HG02884 (cell line): ENCODE data around the gene VAV2.
A peak's percentile ranks its signal among the peaks of the same experiment; 100 is the strongest.

Experiments
- ATAC-seq: cut with Tn5 transposase; IDR thresholded peaks from one replicate; pipeline ENCODE4 v1.9.1; 2021; ENCODE audit warnings: mild to moderate bottlenecking, moderate library complexity; ENCODE audit not compliant: unreplicated experiment

VAV2 gene

DNA sequence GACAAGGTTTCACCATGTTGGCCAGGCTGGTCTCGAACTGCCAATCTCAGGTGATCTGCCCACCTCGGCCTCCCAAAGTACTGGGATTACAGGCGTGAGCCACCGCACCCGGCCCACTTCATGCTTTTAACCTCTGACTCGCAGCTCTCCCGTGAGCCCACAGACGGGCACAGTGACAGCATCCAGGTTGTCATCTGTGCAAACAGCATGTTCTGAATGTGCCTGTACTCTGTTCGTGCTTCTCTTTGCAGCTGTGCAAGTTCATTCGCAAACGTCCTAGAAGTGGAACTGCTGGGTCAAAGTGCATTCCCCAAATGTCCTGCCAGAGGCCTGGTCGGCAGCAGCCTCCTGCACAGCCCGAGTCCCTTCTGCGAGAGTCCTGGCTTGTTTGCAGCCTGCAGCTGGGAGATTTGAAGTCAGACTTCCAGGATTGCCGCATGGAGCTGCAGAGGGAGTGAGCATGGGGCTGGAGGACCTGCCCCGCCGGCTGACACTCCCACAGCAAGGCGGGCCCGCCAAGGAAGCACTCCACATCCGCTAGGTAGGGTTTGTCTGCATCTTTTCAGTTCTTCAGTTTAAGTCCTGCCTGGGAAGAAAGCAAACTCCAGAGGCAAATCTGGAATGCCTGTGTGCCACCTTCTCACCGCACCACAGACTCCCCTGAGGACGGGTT lies 36.6 kb upstream of the VAV2 start:
- no peak for ATAC-seq

DNA sequence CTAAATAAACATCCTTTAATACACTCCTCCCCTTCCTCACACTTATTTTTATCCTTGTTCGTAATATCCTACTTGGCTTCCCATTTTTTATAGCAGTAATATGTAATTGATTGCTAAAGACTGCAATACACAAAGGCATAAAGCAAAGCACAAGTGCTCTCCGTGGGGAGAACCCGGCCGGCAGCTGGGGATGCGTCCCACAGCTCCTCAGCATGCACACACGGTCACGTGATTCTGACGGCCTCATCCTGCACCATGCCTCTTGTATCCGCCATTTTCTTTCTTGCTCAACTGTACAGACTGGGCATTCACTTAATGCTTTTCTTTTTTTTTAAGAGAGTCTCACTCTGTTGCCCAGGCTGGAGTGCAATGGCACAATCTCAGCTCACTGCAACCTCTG lies 36.0 kb upstream of the VAV2 start:
- no peak for ATAC-seq

DNA sequence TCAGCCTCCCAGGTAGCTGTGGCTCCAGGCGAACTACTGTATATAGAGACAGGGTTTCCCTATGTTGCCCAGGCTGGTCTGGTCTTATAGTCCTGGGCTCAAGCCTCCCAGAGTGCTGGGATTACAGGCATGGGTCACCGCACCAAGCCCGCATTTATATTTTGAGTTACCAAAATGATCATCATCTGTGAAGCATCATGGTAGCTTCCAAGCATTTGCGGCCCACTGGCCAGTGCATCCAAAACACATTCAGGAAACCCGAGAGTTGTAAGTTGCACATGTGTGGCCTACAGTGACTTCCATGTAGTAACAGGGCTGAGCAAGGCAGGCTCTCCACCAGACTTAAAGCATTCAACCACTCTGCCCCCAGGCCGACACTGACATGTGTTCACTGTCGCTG lies 35.4 kb upstream of the VAV2 start:
- ATAC-seq: no peak

DNA sequence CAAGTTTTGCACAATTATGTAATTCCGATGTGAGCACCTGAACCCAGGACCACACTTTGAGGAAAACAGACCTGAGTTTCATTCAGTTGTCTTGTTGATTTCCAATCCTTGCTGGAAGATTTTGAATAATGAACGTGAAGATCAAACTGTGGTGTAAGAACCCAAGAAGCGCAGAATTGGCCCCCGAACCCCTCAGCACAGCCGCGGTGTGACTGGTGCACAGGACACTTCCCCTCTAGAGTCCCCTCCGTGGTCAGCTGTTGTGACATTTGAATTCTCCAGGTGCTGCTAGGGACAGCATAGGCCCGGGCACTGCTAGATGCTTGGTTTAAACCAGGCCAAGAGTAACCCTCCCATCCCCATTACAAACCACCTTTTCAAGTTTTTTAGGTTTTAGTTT lies 34.9 kb upstream of the VAV2 start:
- ATAC-seq: no peak

DNA sequence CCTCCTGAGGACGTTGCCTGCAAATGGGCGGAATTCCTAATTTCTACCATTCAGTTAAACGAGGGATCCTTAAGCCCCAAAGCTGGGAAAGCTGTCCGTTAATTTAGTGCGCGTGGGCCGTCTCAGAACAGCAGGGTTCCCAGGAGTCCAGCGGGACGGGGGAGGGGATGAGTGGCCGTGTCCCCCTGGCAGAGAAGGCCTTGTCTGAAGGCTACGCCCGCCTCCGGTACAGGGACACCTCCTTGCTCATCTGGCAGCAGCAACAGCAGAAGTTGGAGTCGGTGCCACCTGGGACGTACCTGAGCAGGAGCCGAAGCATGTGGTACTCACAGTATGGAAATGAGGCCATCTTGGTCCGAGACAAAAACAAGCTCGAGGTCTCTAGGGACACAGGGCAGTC lies 34.5 kb upstream of the VAV2 start:
- no peak for ATAC-seq

DNA sequence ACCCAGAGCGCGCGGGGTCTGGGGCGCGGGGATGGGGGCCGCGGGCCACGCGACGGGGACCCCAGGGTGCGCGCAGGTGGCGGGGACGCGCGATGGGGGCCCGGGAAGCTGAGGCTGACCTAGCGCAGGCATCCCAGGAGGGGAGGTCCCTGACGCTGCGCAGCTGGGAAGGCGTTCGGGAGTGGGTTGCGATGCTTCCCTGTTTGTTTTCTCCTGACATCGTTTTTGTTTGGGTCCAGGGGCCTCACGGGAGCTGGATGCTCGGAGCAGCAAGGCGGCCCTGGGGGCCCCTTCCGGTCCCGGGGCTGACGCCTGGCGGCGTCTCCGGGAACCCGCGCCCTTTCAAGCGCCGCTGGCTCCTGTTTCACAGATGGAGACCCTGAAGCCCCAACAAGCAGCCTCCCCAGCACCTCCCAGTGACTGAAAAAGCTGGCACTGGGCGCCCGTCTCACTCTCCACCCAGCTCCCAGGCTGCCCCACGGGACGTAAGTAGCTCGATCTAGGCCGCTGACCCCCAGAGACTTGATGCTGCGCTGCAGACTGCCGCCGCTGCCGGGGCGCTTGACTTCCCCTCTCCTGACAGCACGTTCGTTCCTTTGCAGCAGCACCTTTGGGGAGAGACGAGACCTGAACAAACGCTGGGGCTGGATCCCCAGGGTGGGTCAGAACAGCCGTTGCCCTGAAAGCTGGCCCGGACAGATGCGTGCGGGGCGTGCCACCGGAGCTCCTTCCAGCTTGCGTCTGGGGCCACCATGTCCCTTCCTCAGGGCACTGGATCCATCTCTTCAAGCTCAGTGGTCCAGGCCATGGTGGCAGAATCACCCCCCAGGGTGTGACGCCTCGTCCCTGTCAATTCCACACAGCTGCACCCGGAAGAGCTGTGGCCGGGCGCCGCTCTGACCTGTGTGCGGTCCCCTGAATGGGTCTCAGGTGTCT lies 33.8 kb upstream of the VAV2 start:
- ATAC-seq: peak; percentile 33

DNA sequence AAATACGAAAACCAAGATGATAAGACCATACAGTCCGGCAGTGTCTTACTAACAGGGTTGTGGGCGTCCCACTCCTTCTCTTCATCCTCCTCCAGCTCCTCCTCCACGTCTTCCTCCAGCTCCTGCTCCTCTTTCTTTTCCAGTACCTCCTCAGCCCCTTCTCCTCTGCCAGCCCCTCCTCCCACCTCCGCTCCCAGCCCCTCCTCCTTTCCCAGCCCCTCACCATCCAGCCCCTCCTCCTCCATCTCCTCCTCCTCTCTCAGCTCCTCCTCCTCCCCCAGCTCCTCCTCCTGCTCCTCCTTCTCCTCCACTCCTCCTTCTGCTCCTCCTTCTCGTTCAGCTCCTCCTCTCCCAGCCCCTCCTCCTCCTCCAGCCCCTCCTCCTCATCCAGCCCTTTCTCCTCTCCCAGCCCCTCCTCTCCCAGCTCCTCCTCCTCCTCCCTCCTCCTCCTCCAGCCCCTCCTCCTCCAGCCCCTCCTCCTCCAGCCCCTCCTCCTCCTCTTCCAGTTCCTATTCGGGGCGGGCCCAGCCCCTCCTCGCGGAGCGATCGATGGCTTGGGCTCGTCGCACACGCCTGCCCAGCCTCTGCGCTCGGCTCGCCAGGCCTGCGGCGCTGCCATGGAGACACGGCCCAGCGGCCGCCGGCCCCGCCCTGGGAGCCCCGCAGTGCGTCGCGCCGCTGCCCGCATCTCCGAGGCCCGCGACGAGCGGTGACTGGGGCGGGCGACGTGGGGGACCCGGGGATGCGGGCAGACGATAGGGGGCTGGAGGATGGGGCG lies 32.9 kb upstream of the VAV2 start, which contains the start of gene BRD3OS:
Gene BRD3OS (plus strand): TSS at position 654 of the 778 bp plus-strand sequence. CDS start 1,267 bp downstream, outside the sequence.
- peak; percentile 82 for ATAC-seq

DNA sequence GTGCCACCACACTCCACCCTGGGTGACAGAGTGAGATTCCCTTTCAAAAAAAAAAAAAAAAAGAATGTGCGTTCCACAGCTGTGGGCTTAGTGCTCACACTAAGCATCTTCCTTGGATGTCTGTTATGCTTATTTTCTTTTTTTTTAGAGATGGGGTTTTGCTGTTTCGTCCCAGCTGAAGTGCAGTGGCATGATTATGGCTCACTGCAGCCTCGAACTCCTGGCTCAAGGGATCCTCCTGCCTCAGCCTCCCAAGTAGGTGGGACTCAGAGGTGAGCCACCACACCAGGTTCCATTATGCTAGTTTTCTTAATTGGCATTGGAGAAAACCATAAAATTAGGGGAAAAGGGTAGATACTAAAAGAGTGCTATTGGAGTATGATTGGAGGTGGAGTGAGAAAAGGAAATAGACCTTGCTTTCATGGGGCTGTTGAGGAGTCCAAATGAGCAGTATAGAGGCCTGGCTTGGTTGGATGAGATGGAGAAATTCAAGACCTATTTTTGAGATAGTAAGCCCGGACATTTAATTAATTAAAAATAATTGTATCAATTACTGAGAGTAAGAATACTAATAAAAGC lies 32.2 kb upstream of the VAV2 start:
- ATAC-seq: no peak

DNA sequence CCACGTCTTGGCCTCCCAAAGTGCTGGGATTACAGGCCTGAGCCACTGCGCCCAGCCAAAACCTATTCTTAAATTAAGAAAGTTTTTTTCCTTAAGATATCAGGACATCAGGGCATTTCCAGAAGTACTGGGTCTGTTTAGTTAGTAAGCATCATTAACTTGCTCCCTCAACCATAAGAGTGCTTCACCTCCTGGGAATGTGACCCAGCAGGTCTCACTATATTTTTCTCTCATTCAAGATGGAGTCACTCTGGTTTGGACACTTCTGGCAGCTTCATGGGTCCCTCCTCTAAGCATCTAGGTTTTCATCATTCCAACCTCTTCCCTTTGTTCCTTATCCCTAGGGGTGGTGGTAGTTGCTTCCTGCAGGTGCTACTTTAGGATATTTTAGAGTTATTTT lies 22.8 kb upstream of the VAV2 start:
- ATAC-seq: no peak

DNA sequence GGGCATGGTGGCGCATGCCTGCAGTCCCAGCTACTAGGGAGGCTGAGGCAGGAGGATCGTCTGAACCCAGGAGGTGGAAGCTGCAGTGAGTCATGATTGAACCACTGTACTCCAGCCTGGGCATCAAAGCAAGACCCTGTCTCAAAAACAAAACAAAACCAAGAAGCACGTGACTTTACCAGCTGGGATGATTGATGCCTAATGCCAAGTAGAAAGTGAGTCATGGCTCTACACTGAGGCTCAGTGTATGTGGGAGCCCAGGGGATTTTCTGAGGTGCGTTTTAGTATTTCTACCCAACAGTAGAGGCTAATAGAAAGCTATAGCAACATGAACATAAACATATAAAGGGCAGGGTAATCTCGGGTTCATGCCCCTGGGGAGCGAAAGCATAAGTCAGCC lies 19.3 kb upstream of the VAV2 start:
- no peak for ATAC-seq

DNA sequence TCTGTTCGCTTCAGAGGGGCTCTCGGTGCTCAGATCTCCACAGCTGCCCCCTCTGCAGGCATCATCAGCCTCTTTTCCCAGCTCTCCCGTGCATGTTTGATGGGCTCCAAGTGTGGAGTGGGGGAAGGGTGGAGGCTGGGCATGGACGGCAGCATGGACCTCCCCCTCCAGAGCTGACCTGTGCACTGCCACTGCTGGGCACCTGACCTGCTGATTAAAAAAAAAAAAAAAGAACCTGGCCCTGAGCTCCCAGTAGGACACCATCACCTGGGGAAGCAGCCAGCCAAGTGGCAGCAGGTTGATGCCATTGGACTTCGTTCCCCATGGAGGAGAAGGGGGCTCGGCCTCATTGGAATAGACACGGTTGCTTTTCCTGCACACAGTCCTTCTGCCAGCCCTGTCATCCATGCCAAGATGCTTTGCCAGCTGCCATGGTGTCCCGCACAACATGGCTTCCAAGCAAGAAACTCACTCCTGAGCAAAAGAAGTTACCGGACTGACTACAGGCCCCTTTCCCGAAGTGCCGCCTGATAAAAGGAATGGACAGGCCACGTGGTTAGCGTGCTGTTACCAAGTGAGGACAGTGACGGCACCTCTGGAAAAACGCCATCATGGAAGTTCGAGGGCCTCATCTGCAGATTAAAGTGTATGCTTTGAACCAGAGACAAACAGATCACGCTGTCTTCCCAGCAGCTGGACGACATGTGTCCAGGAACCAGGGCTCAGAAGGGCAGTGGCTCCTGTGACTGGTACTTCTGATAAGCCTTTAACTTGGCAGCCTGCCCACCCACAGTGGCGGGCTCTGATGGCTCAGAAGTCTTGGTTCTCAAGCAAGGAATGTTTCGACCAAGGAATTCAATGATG lies 18.4 kb upstream of the VAV2 start:
- ATAC-seq: no peak

DNA sequence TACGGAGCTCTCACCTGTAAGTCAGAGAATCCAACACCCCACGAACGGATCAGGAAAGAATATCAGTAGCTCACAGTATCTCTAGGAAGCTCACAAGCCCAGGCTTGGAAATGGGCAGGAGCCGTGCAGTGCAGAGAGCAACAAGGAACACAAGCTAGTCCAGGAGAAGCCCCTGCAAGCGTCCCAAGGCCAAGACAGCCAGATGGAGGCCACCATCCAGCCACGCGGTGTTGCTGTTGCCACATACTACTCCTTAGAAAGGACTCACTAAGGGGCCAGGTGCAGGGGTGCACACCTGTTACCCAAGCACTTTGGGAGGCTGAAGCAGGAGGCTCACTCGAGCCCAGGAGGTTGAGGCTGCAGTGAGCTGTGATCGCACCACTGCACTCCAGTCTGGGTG lies 15.4 kb upstream of the VAV2 start:
- no peak for ATAC-seq

DNA sequence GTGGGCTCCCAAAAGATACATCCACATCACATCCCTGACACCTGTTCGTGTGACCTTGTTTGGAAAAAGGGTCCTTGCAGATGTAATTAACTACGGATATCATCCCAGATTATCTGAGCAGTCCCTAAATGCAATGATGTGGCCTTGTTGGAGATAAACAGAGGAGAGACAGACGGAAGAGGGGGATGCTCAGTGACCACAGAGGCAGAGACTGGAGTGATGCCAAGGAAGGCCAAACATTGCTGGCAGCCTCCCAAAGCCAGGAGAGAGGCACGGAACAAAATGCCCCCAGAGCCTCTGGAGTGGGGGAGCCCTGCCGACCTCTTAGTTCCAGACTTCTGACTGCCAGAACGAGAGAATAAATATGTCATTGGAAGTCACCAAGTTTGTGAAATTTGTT lies 15.0 kb upstream of the VAV2 start:
- no peak for ATAC-seq

DNA sequence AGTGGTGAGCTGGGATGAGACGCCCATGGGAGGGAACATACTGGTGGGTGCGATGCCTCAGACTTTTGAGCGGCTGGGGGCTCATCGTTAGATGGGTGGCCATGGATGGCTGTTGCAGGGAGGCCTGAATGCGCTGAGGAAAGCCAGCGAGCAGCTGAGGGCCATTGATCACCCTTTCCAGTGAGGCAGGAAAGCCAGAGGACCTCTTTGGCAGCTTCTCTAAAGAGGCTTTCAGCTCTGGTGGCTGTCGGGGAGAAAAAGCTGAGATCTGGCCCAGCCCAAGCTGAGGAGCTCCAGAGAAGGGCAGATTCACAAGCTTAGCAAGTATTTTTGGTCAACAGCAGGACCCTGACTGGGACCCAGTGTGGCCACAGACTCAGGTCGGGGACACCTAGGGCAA lies 13.3 kb upstream of the VAV2 start:
- ATAC-seq: no peak

DNA sequence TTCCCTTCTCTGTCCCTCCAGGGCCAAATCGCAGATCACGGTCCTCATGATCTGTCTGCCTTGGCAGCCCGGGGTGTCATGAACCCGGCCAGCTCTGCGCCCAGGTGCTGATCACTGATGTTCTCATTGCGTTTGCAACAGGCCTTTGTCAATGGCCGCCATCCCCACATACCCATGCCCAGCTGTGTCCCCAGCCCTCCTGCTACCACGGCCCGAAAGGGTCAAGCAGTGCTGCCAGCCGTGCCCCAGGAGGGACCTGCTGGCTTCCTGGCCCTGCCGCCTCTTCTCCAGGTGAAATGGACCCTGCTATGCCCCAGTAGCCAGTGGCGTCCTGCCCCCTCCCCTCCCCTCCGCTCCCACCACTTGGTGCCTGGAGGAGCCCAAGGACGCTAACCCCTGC lies 12.8 kb upstream of the VAV2 start:
- ATAC-seq: no peak

DNA sequence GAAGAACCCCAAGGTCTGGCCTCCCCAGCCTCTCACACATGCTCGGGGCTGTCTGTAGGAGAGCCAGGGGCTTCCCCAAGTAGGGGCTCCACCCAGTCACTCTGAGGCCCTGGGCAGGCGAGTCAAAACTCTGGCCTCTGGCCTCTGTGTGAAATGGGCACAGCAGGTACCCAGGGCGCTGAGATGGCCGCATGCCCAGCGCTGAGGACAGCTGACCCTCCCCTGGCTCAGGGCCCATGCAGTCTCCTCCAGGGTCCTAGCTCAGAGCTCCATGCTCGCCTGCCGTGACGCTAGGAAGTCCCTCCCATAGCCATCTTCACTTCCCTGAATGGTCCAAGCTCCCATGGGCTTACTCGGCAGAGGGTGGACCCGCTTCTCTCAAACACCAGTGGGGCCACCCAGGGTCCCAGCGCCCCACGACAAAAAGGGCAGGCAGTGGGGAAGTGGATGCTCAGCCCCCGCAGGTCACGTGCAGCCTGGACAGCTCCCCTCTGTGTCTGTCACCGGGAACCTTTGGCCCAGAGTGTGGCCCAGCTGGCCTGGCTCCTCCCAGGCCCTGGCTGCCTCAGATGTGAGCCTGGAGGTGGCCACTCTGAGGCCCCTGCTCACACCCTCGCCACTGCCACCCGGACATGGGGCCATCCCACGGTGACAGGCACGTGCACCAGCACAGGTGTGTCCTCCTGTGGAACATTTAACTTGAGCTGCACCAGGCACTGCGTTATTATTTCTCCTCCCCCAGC lies 12.2 kb upstream of the VAV2 start:
- ATAC-seq: no peak

DNA sequence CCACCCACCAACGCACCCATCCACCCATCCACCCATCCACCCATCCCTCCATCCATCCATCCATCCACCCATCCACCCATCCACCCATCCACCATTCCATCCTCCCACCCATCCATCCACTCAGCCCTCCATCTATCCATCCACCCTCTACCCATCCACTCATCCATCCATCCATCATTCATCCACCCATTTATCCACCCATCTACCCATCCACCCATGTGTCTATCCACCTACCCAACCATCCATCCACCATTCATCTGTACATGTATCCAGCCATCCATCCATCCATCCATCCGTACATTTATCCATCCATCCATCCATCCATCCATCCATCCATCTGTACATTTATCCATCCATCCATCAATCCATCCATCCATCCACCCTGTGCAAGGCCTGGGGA lies 11.1 kb upstream of the VAV2 start:
- no peak for ATAC-seq

DNA sequence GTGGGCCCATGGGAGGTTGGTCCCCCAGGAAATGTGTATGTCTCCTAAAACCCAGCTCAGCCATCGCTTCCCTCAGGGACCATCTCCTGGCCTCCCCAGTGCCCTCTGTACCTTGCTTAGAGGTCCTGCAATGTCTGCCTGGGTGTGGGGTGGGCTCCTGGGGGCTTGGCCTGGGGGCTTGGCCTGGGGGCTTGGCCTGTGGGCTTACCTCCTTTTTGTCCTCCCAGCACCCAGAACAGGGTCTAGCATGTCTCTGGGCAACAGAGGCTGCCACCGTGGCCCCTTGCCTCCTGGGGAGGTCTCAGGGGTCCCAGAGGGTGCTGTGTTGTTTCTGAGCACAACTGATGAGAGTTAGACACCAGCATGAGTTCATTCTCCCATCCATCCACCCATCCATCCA lies 10.7 kb upstream of the VAV2 start:
- no peak for ATAC-seq

DNA sequence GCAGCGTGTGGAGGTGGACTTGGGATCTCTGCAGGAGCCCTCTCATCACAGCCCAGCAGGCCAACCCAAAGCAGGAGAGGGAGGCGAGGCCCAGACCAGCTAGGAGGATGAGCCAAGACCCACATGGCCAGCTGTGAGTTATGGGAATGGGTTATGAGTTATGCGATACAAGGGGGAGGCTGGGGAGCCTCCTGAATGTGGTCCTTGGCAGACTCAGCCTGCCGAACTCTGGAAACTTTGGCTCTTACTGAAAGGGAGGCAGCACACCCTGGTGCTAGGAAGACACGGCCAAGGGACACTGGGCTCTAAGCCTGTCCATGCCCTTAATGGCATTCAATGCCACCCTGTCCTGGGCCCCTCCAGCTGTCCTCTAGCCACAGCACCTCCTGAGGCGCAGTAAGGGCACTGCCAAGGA lies 7.7 kb upstream of the VAV2 start:
- no peak for ATAC-seq
